Activated naive CD4-positive, alpha-beta T cell treated with anti-CD3 and anti-CD28 coated beads, Interleukin-2, amount 50 U/mL, for 72 hours (primary cell): Measurements from ENCODE around the gene CTAGE8. TPM values are rescaled to one million over a fixed set of nuclear protein-coding genes. Genes with fewer than 3 reads are reported as not detected.
"Not testable (repeated sequence)": the region's sequence is repeated elsewhere in the genome, so short reads cannot be mapped to it uniquely, and the experiment has no call there.

ENCODE experiments used
- ATAC-seq, 2 donors: fragments of 150-1000 bp; cut with Tn5 transposase; 2 replicates each; pipeline ENCODE4 v1.10.0; 2021; ENCODE audit warnings: mild to moderate bottlenecking in 2 of 2, moderate library complexity in 2 of 2
- DNase-seq, 2 donors: peaks; one replicate each; pipeline ENCODE4 v3.0.0; 2021 to 2022; ENCODE audit warnings: low spot score in 2 of 2
- H3K27ac Mint-ChIP-seq, 2 donors: one replicate each; pipeline ENCODE4 v1.8.0; 2022; ENCODE audit warnings: mild to moderate bottlenecking in 2 of 2, mixed read lengths in 2 of 2
- H3K36me3 Mint-ChIP-seq, 2 donors: one replicate each; pipeline ENCODE4 v1.8.0; 2022; ENCODE audit warnings: mixed read lengths in 2 of 2
- H3K9me3 Mint-ChIP-seq, 2 donors: one replicate each; pipeline ENCODE4 v1.8.0; 2022; ENCODE audit warnings: mixed read lengths in 2 of 2
- total RNA-seq, 2 donors: library from RNA; stranded (reverse); gene quantifications; one replicate each; pipeline ENCODE4 v1.2.3, GENCODE V29; 2022

CTAGE8 gene
- 1 to 10 TPM; 1.4 to 1.8 TPM for total RNA-seq

GRCh38 chr7:144269188-144269587 is at the start of gene CTAGE8:
CTAGE8 (minus strand) TSS chr7:144269288; CDS start chr7:144269250, 38 bp downstream.
- H3K27ac Mint-ChIP-seq: not testable (repeated sequence)

GRCh38 chr7:144317537-144317936 is 48.4 kb upstream of the CTAGE8 start:
- not testable (repeated sequence) for H3K27ac Mint-ChIP-seq, H3K36me3 Mint-ChIP-seq, ATAC-seq, H3K9me3 Mint-ChIP-seq, DNase-seq

More at GRCh38 chr7:144269188-144269587, at the start of gene CTAGE8:
- not testable (repeated sequence) for H3K9me3 Mint-ChIP-seq, DNase-seq, H3K36me3 Mint-ChIP-seq, ATAC-seq

- ATAC-seq, H3K9me3 Mint-ChIP-seq, DNase-seq, H3K36me3 Mint-ChIP-seq, H3K27ac Mint-ChIP-seq: not testable (repeated sequence)
These were observed 42.9 kb upstream of the CTAGE8 start, which contains the start of gene OR2A1 for GRCh38 chr7:144311872-144312469. OR2A1 (plus strand) TSS chr7:144312419; CDS start chr7:144318125, 5,706 bp downstream.

- not testable (repeated sequence) for H3K9me3 Mint-ChIP-seq, DNase-seq, H3K27ac Mint-ChIP-seq, ATAC-seq, H3K36me3 Mint-ChIP-seq
These were observed 42.1 kb upstream of the CTAGE8 start for GRCh38 chr7:144311218-144311617.

GRCh38 chr7:144309702-144310101 is 40.6 kb upstream of the CTAGE8 start:
- not testable (repeated sequence) for H3K9me3 Mint-ChIP-seq, H3K27ac Mint-ChIP-seq, ATAC-seq, H3K36me3 Mint-ChIP-seq, DNase-seq

GRCh38 chr7:144305156-144305555 is 36.1 kb upstream of the CTAGE8 start:
- H3K27ac Mint-ChIP-seq, ATAC-seq: not testable (repeated sequence)

GRCh38 chr7:144303607-144304006 is 34.5 kb upstream of the CTAGE8 start:
- ATAC-seq, H3K36me3 Mint-ChIP-seq, DNase-seq, H3K27ac Mint-ChIP-seq, H3K9me3 Mint-ChIP-seq: not testable (repeated sequence)

More at GRCh38 chr7:144305156-144305555, 36.1 kb upstream of the CTAGE8 start:
- H3K36me3 Mint-ChIP-seq, H3K9me3 Mint-ChIP-seq, DNase-seq: not testable (repeated sequence)

- ATAC-seq, H3K9me3 Mint-ChIP-seq, DNase-seq, H3K27ac Mint-ChIP-seq, H3K36me3 Mint-ChIP-seq: not testable (repeated sequence)
These were observed 33.7 kb upstream of the CTAGE8 start for GRCh38 chr7:144302578-144303303.

- ATAC-seq: peak; percentile 87 to 88
- not testable (repeated sequence) for H3K27ac Mint-ChIP-seq, DNase-seq, H3K9me3 Mint-ChIP-seq, H3K36me3 Mint-ChIP-seq
These were observed 24.9 kb upstream of the CTAGE8 start for GRCh38 chr7:144293794-144294499.

GRCh38 chr7:144292384-144293161 is 23.5 kb upstream of the CTAGE8 start:
- not testable (repeated sequence) for H3K9me3 Mint-ChIP-seq, H3K36me3 Mint-ChIP-seq, H3K27ac Mint-ChIP-seq, DNase-seq
- peak in 1 of 2 donors; percentile 21 for ATAC-seq

GRCh38 chr7:144291607-144292006 is 22.5 kb upstream of the CTAGE8 start:
- not testable (repeated sequence) for H3K36me3 Mint-ChIP-seq, H3K27ac Mint-ChIP-seq, ATAC-seq, DNase-seq, H3K9me3 Mint-ChIP-seq

GRCh38 chr7:144287171-144287784 is 18.2 kb upstream of the CTAGE8 start:
- not testable (repeated sequence) for H3K36me3 Mint-ChIP-seq, H3K27ac Mint-ChIP-seq, DNase-seq, H3K9me3 Mint-ChIP-seq
- ATAC-seq: peak in 1 of 2 donors; percentile 63

- not testable (repeated sequence) for DNase-seq, ATAC-seq, H3K36me3 Mint-ChIP-seq, H3K27ac Mint-ChIP-seq, H3K9me3 Mint-ChIP-seq
These were observed 14.6 kb upstream of the CTAGE8 start for GRCh38 chr7:144283716-144284115.

- H3K36me3 Mint-ChIP-seq, H3K9me3 Mint-ChIP-seq, ATAC-seq, DNase-seq, H3K27ac Mint-ChIP-seq: not testable (repeated sequence)
These were observed 13.4 kb upstream of the CTAGE8 start for GRCh38 chr7:144282490-144282889.

GRCh38 chr7:144281981-144282380 is 12.9 kb upstream of the CTAGE8 start:
- H3K9me3 Mint-ChIP-seq, ATAC-seq, H3K36me3 Mint-ChIP-seq: not testable (repeated sequence)

GRCh38 chr7:144280010-144280409 is 10.9 kb upstream of the CTAGE8 start:
- H3K27ac Mint-ChIP-seq, H3K9me3 Mint-ChIP-seq, DNase-seq, H3K36me3 Mint-ChIP-seq: not testable (repeated sequence)
- ATAC-seq: peak in 1 of 2 donors; percentile 68

More at GRCh38 chr7:144281981-144282380, 12.9 kb upstream of the CTAGE8 start:
- DNase-seq, H3K27ac Mint-ChIP-seq: not testable (repeated sequence)
